Left ventricle myocardium superior (tissue), 1 donor: ENCODE data around the gene IDUA. TPM values are rescaled to one million over a fixed set of nuclear protein-coding genes. Genes with fewer than 3 reads are reported as not detected.
A peak's percentile ranks its signal among the peaks of the same experiment; 100 is the strongest.
"Not testable (repeated sequence)": the region's sequence is repeated elsewhere in the genome, so short reads cannot be mapped to it uniquely, and the experiment has no call there.

Experiments
- ATAC-seq: fragments of 200-7000 bp; cut with Tn5 transposase; one replicate; pipeline ENCODE4 v1.9.1; 2020; ENCODE audit warnings: mild to moderate bottlenecking, moderate library complexity
- DNase-seq: peaks from one replicate; pipeline ENCODE4 v3.0.0-alpha.2; 2020
- intact Hi-C: fragments of 100-400 bp; cut with micrococcal nuclease; formaldehyde crosslinking; loops from one replicate; pipeline ENCODE4 v1.11.0; 2022
- long read RNA-seq: library from polyadenylated mRNA; unstranded; transcript quantifications from one replicate; pipeline ENCODE4 v2.0.0, GENCODE V29; 2021
- total RNA-seq: library from RNA; stranded (reverse); fragmentation: NEBNext Ultra II Directional; extraction: Animal tissue kit (Norgen Biotek cat#: 25700); gene quantifications from one replicate; pipeline ENCODE4 v1.2.1, GENCODE V29; 2021
- donor health status: DM: no; HTN: yes; CAD: no; lungs with severe emphysema.

IDUA gene
- total RNA-seq: 8.7 TPM
- long read RNA-seq, partial matches to known transcripts: 6 of 14 reads
- long read RNA-seq, other reads (novel, unspliced or antisense): 4 of 14 reads

- peak; percentile 90 for ATAC-seq
- intact Hi-C loops: no loop called here
- peak; percentile 88 for DNase-seq
Observed at GRCh38 chr4:986879-987623, at the start of gene IDUA. Gene IDUA (plus strand): TSS chr4:987044. CDS start chr4:987085, 41 bp downstream.

GRCh38 chr4:939508-939907 is 47.3 kb upstream of the IDUA start:
- intact Hi-C loops, ATAC-seq, DNase-seq: not testable (repeated sequence)

- DNase-seq (no peak), ATAC-seq (no peak)
- intact Hi-C loops: no loop called here
Observed at GRCh38 chr4:945274-946102, 41.4 kb upstream of the IDUA start.

GRCh38 chr4:946103-946450 is 40.8 kb upstream of the IDUA start:
- intact Hi-C loops: no loop called here
- no peak for DNase-seq
- ATAC-seq: no peak

DNA sequence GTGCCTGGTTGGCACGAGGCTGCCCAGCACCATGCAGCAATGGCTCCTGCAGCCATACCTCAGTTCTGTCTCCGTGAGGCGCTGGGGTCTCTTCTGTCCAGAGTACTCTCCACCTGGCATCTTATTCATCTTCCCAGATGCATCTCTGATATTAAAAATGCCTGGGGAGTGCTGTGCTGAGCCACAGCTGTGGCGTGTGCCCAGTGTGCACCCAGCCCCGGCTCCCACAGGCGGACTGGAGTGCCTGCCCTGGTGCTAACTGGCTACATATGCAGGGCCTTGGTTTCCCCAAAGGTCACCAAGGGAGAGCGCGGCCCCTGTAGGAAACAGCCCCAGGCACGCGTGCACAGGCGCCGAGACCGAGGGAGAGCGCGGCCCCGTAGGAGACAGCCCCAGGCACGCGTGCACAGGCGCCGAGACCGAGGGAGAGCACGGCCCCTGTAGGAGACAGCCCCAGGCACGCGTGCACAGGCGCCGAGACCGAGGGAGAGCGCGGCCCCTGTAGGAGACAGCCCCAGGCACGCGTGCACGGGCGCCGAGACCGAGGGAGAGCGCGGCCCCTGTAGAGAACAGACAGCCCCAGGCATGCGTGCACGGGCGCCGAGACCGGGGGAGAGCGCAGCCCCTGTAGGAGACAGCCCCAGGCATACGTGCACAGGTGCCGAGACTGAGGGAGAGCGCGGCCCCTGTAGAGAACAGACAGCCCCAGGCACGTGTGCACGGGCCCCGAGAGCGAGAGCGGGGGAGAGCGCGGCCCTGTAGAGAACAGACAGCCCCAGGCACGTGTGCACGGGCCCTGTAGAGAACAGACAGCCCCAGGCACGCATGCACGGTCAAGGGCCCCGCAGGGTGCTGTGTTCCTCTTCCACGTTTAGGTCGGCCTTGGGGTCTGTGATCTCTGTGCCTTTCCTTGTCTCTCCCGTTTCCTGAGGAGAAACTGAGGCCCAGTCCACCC is 40.0 kb upstream of the IDUA start:
- DNase-seq (no peak), ATAC-seq (no peak)
- intact Hi-C loops: no loop called here

GRCh38 chr4:947491-947971 is 39.3 kb upstream of the IDUA start:
- no peak for DNase-seq
- no peak for ATAC-seq
- intact Hi-C loops: no loop called here

DNA sequence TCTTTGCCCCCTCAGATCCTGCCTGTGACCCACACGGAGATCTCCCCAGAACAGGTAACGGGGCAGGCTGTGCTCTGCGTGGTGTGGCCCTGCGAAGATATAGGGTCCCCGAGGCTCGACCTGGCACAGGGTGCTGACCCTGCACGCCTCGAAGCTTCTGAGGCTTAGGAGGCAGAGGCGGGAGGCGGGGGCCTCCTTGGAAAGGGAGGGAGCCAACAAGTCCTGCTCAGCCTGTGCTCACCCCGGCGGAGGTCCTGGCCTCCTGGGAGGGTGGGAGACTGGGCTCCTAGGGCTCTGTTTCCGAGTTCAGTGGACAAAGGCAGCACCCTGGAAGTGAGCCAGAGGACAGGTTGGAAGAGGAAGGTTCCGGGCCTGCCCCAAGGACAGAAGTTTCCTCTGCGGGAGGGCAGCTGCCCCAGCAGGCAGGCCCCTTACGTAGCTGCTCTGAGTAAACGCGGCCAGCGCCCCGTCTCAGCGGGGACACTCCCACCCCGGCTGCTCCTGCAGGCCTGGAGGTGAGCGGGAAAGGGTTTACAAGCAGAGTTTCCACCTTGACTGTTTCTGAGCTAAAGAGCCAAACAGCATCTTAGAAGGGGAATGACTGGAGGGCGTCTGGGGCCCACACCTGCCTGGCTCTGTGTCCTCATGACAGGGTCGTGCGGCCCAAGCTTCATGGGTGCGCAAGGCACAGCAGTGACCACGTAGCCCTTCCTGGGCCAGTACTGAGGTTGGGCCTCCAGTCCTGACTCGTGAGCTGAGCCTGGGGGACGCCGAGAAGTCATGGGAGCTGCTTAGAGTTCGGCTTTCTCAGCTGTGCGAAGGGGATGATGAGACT is 38.5 kb upstream of the IDUA start:
- intact Hi-C loops: no loop called here
- ATAC-seq (peak; percentile 33), DNase-seq (no peak)

- ATAC-seq (no peak), DNase-seq (no peak)
- intact Hi-C loops: no loop called here
Observed at GRCh38 chr4:948936-949300, 37.9 kb upstream of the IDUA start.

- no peak for DNase-seq
- intact Hi-C loops: no loop called here
- no peak for ATAC-seq
Observed at GRCh38 chr4:949656-950055, 37.2 kb upstream of the IDUA start.

- DNase-seq (no peak), ATAC-seq (no peak)
- intact Hi-C loops: no loop called here
Observed at GRCh38 chr4:950136-951020, 36.5 kb upstream of the IDUA start.

- intact Hi-C loops: no loop called here
- ATAC-seq (no peak), DNase-seq (no peak)
Observed at GRCh38 chr4:951186-951585, 35.7 kb upstream of the IDUA start.

GRCh38 chr4:951594-952468 is 35.0 kb upstream of the IDUA start:
- intact Hi-C loops: no loop called here
- DNase-seq (no peak), ATAC-seq (no peak)

DNA sequence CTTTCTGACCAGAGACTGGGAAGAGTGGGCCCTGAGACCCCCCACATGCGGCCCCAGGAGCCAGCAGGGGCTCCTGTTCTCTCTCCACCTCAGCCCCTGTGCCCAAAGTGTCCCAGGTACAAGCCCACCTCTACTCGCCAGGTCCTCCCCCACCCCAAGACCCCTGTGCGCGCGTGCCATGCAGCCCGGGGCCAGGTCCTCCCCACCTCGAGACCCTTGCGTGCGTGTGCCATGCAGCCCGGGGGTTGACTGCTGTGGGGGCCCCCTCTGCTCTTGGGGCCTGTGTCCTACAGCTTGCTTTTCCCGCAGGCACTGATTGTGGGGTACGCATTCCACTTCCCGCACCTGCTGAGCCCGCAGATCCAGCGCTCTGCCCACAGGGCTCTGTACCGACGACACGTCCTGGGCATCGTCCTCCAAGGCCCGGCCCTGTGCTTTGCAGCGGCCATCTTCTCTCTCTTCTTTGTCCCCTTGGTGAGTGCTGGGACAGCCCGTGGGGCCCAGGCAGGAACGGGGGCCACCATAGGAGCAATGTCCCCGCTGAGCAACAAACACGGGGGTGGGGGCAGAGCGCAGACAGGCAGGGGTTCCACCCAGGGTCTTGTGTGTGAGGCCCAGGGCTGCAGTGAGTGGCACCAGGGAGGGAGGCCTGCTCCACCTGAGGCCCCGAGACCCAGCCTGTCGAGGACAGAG is 33.8 kb upstream of the IDUA start:
- intact Hi-C loops: no loop called here
- no peak for ATAC-seq
- no peak for DNase-seq

GRCh38 chr4:953574-953915 is 33.3 kb upstream of the IDUA start:
- intact Hi-C loops: no loop called here
- ATAC-seq: no peak
- DNase-seq: no peak

GRCh38 chr4:954211-955020 is 32.4 kb upstream of the IDUA start:
- intact Hi-C loops: no loop called here
- no peak for DNase-seq
- no peak for ATAC-seq
